Esophagus muscularis mucosa (tissue), 4 donors: Measurements from ENCODE around the gene PTPRB. TPM values are rescaled to one million over a fixed set of nuclear protein-coding genes. Genes with fewer than 3 reads are reported as not detected.

Experiments
- DNase-seq: peaks from one replicate; pipeline ENCODE4 v3.0.0-alpha.2; 2017; ENCODE audit errors: extremely low spot score
- H3K27ac ChIP-seq, 4 donors: fragments of 200-600 bp; sonication (generic); replicated peaks in 1 of 4; 1 replicate in 3 of 4; 2 replicates in 1 of 4; pipeline ENCODE4 v1.5.1; 2016 to 2019; ENCODE audit warnings: mild to moderate bottlenecking in 1 of 4
- H3K27me3 ChIP-seq, 4 donors: fragments of 200-600 bp; sonication (generic); one replicate each; pipeline versions ENCODE4 v1.5.1 to v1.6.0; 2016 to 2019
- H3K36me3 ChIP-seq, 4 donors: fragments of 200-600 bp; sonication (generic); one replicate each; pipeline ENCODE4 v1.5.1; 2016 to 2019
- H3K4me1 ChIP-seq, 4 donors: fragments of 200-600 bp; sonication (generic); one replicate each; pipeline ENCODE4 v1.5.1; 2016 to 2019
- H3K4me3 ChIP-seq, 4 donors: fragments of 200-600 bp; sonication (generic); 1 replicate in 2 of 4; 2 replicates in 2 of 4; pipeline ENCODE4 v1.5.1; 2016 to 2019; ENCODE audit warnings: mild to moderate bottlenecking in 4 of 4, moderate library complexity in 1 of 4
- H3K9me3 ChIP-seq, 4 donors: fragments of 200-600 bp; sonication (generic); 1 replicate in 3 of 4; 2 replicates in 1 of 4; pipeline ENCODE4 v1.5.1; 2016 to 2019
- CTCF ChIP-seq, 3 experiments: fragments of 200-600 bp in 2 of 3; fragments of 450-650 bp in 1 of 3; sonication (generic) in 2 of 3; IDR thresholded peaks; one replicate each; pipeline ENCODE4 v1.5.1; 2017 to 2019; ENCODE audit warnings: antibody characterized with exemption in 3 of 3, mild to moderate bottlenecking in 2 of 3, moderate library complexity in 1 of 3
- EP300 ChIP-seq: sonication (generic); formaldehyde crosslinking; IDR thresholded peaks from one replicate; pipeline ENCODE4 v1.6.1; 2017; ENCODE audit warnings: antibody characterized with exemption
- POLR2A ChIP-seq: fragments of 450-650 bp; IDR thresholded peaks from one replicate; pipeline ENCODE4 v1.6.1; 2017; ENCODE audit warnings: antibody characterized with exemption, moderate library complexity, mild to moderate bottlenecking, low read depth
- POLR2AphosphoS5 ChIP-seq, 2 donors: sonication (generic); formaldehyde crosslinking; IDR thresholded peaks; one replicate each; pipeline ENCODE4 v1.6.1; 2017; ENCODE audit warnings: antibody characterized with exemption in 2 of 2
- WGBS: methylation state at CpG from one replicate; pipeline ENCODE4 v1.1.5; 2018; 5-methylcytosine and 5-hydroxymethylcytosine counted together
- intact Hi-C: fragments of 100-400 bp; cut with DNase I; formaldehyde crosslinking; loops from one replicate; pipeline ENCODE4 v1.15.1; 2023
- total RNA-seq, 4 donors: library from RNA; depleted of rRNA; stranded (reverse); fragments of >200 nt; gene quantifications; one replicate each; pipeline versions ENCODE4 v1.1.0 to v1.2.1, GENCODE V29; 2016

Gene PTPRB
- total RNA-seq, 4 donors from 2014 or later: 22.0 to 41.9 (median 30.4) TPM

- Histone ChIP-seq H3K4me1 (peaks cover 5 to 16% (median 13%) of the 10 kb centered on the region in 4 donors), H3K9me3 (no peaks in the 10 kb centered on the region), H3K27me3 (no peaks in the 10 kb centered on the region), H3K4me3 (no peak overlapping the region), H3K27ac (no peak overlapping the region), H3K36me3 (no peaks in the 10 kb centered on the region)
- intact Hi-C loops: no loop called here
- no peak for TF ChIP-seq CTCF (IDR thresholded peaks at IDR 0.05)
- TF ChIP-seq EP300: no peak
- TF ChIP-seq POLR2AphosphoS5 (IDR thresholded peaks at IDR 0.05): no peak
- TF ChIP-seq POLR2A: no peak
- DNase-seq: no peak
- 93% methylated on average over 1 of the region's 1 CpG for WGBS
Observed at GRCh38 chr12:70652451-70652850, 15.2 kb upstream of the PTPRB start.

GRCh38 chr12:70648831-70649230 lies 11.6 kb upstream of the PTPRB start:
- 17% methylated on average over 2 of the region's 2 CpGs for WGBS
- Histone ChIP-seq H3K4me1 (peaks cover 14 to 33% (median 24%) of the 10 kb centered on the region in 4 donors), H3K9me3 (no peaks in the 10 kb centered on the region), H3K36me3 (no peaks in the 10 kb centered on the region), H3K4me3 (no peak overlapping the region), H3K27me3 (no peaks in the 10 kb centered on the region), H3K27ac (no peak overlapping the region)
- TF ChIP-seq CTCF (IDR thresholded peaks at IDR 0.05) (no peak), POLR2A (no peak), EP300 (no peak), POLR2AphosphoS5 (IDR thresholded peaks at IDR 0.05) (no peak)
- no peak for DNase-seq
- intact Hi-C loops: no loop called here

- no peak for DNase-seq
- Histone ChIP-seq H3K27ac (no peak overlapping the region), H3K4me1 (peaks cover 14 to 33% (median 24%) of the 10 kb centered on the region in 4 donors), H3K36me3 (no peaks in the 10 kb centered on the region), H3K9me3 (no peaks in the 10 kb centered on the region), H3K4me3 (no peak overlapping the region), H3K27me3 (no peaks in the 10 kb centered on the region)
- TF ChIP-seq POLR2AphosphoS5 (IDR thresholded peaks at IDR 0.05): no peak
- no peak for TF ChIP-seq CTCF (IDR thresholded peaks at IDR 0.05)
- no peak for TF ChIP-seq POLR2A
- TF ChIP-seq EP300: no peak
- WGBS: 85% methylated on average over 2 of the region's 2 CpGs
- intact Hi-C loops: no loop called here
Observed at GRCh38 chr12:70648191-70648590, 11.0 kb upstream of the PTPRB start.

DNA sequence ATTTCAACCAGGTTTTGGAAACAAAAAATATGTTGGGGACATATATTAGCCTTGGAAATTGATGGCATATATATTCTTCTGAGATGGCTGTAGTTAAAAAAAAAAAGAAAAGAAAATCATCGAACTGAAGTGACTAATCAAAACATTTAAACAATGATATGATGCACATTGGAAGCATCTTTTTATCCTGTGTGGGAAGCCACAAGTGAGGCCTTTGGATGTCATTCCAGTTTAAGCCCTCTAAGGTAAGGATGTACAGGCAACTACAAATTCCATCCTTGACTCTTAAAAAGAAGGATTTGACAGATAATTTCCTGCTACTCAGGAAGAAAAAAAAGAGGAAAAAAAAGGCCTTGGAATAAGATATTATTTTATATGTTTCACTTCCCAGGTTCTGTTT lies 9.6 kb upstream of the PTPRB start:
- intact Hi-C loops: no loop called here
- Histone ChIP-seq H3K27me3 (no peaks in the 10 kb centered on the region), H3K9me3 (no peaks in the 10 kb centered on the region), H3K4me1 (peaks cover 14 to 33% (median 24%) of the 10 kb centered on the region in 4 donors), H3K36me3 (no peaks in the 10 kb centered on the region), H3K27ac (no peak overlapping the region), H3K4me3 (no peak overlapping the region)
- 54% methylated on average over 1 of the region's 1 CpG for WGBS
- no peak for TF ChIP-seq POLR2AphosphoS5 (IDR thresholded peaks at IDR 0.05)
- TF ChIP-seq EP300: no peak
- no peak for TF ChIP-seq POLR2A
- no peak for TF ChIP-seq CTCF (IDR thresholded peaks at IDR 0.05)
- no peak for DNase-seq
